Endodermal cell (in vitro differentiated cells): Measurements from ENCODE around the gene STX1A. TPM values are rescaled to one million over a fixed set of nuclear protein-coding genes. Genes with fewer than 3 reads are reported as not detected.
A peak's percentile ranks its signal among the peaks of the same experiment; 100 is the strongest.

Source experiments
- DNase-seq: peaks from one replicate; pipeline ENCODE4 v3.0.0-alpha.2; 2017
- H3K27ac ChIP-seq: 2 replicates; pipeline ENCODE4 v1.5.1; 2013; ENCODE audit warnings: mild to moderate bottlenecking, low read depth, low read length, moderate library complexity
- H3K27me3 ChIP-seq: 2 replicates; pipeline ENCODE4 v1.6.1; 2013; ENCODE audit warnings: mild to moderate bottlenecking, low read length, moderate library complexity; ENCODE audit not compliant: insufficient read depth, control insufficient read depth, poor library complexity, severe bottlenecking
- H3K36me3 ChIP-seq: 2 replicates; pipeline ENCODE4 v1.7.0; 2013; ENCODE audit warnings: mild to moderate bottlenecking, low read length, moderate library complexity; ENCODE audit not compliant: control insufficient read depth, insufficient read depth
- H3K4me1 ChIP-seq: one replicate; pipeline ENCODE4 v1.7.0; 2013; ENCODE audit warnings: low read length; ENCODE audit not compliant: control insufficient read depth, insufficient read depth
- H3K4me3 ChIP-seq: 2 replicates; pipeline ENCODE4 v1.5.1; 2013; ENCODE audit warnings: mild to moderate bottlenecking, low read length, moderate library complexity
- H3K9ac ChIP-seq: 2 replicates; pipeline ENCODE4 v1.6.1; 2013; ENCODE audit warnings: mild to moderate bottlenecking, low read length, moderate library complexity; ENCODE audit not compliant: poor library complexity, severe bottlenecking; ENCODE audit errors: extremely low read depth
- H3K9me3 ChIP-seq: 2 replicates; pipeline ENCODE4 v1.6.1; 2013; ENCODE audit warnings: mild to moderate bottlenecking, low read length, moderate library complexity; ENCODE audit not compliant: control insufficient read depth
- H3K27ac Mint-ChIP-seq: 2 replicates; pipeline ENCODE4 v1.8.0; 2020; ENCODE audit warnings: mixed read lengths
- H3K27me3 Mint-ChIP-seq: 2 replicates; pipeline ENCODE4 v1.8.0; 2021; ENCODE audit warnings: mild to moderate bottlenecking, mixed read lengths; ENCODE audit not compliant: insufficient read depth
- H3K36me3 Mint-ChIP-seq: 2 replicates; pipeline ENCODE4 v1.8.0; 2020; ENCODE audit warnings: low read depth, mixed read lengths
- H3K4me1 Mint-ChIP-seq: 2 replicates; pipeline ENCODE4 v1.8.0; 2020; ENCODE audit warnings: mixed read lengths
- H3K4me3 Mint-ChIP-seq: 2 replicates; pipeline ENCODE4 v1.8.0; 2020; ENCODE audit warnings: mild to moderate bottlenecking, moderate library complexity, mixed read lengths
- H3K9me3 Mint-ChIP-seq: 2 replicates; pipeline ENCODE4 v1.8.0; 2020; ENCODE audit warnings: mild to moderate bottlenecking, mixed read lengths
- CTCF ChIP-seq: fragments of 200-600 bp; sonication (generic); conservative IDR thresholded peaks from 2 replicates; pipeline ENCODE4 v1.5.0; 2021; ENCODE audit warnings: antibody characterized with exemption, mild to moderate bottlenecking
- WGBS, 2 experiments: methylation state at CpG; one replicate each; pipeline versions ENCODE4 v1.1.5 to v1.1.7; 2013; ENCODE audit warnings: missing lambda C conversion rate in 2 of 2, mixed read lengths in 1 of 2; ENCODE audit not compliant: insufficient coverage in 1 of 2, insufficient read length in 1 of 2; 5-methylcytosine and 5-hydroxymethylcytosine counted together
- total RNA-seq, 2 donors: library from RNA; stranded (reverse); fragmentation: NEBNext Ultra II Directional in 1 of 2; extraction: Animal tissue kit (Norgen Biotek cat#: 25700) in 1 of 2; gene quantifications; 2 replicates in 1 of 2; 3 replicates in 1 of 2; pipeline ENCODE4 v1.2.1, GENCODE V29; 2021

STX1A gene
- total RNA-seq, 2 donors from 2014 or later = 23.0 to 34.4 TPM

- H3K9me3 ChIP-seq = no peaks in the 10 kb centered on the region
- Mint-ChIP-seq H3K27ac (no peak overlapping the region), H3K4me1 (peaks cover 14% of the 10 kb centered on the region), H3K4me3 (peak overlapping the region; percentile 86), H3K36me3 (peaks cover 18% of the 10 kb centered on the region), H3K9me3 (no peaks in the 10 kb centered on the region), H3K27me3 (no peaks in the 10 kb centered on the region)
- no peak for TF ChIP-seq CTCF
- H3K4me3 ChIP-seq = no peak overlapping the region
- peaks cover 21% of the 10 kb centered on the region for H3K36me3 ChIP-seq
- DNase-seq = no peak
- no peaks in the 10 kb centered on the region for H3K4me1 ChIP-seq
- no peaks in the 10 kb centered on the region for H3K27me3 ChIP-seq
- WGBS, 2 experiments = 95 to 98% methylated on average over 11 to 14 of the region's 14 CpGs
- no peak overlapping the region for H3K27ac ChIP-seq
- H3K9ac ChIP-seq = no peak overlapping the region
These were observed 17.4 kb upstream of the STX1A start for GRCh38 chr7:73736885-73737284.

- Mint-ChIP-seq H3K27ac (no peak overlapping the region), H3K36me3 (peaks cover 18% of the 10 kb centered on the region), H3K4me3 (no peak overlapping the region), H3K9me3 (no peaks in the 10 kb centered on the region), H3K4me1 (peaks cover 6% of the 10 kb centered on the region), H3K27me3 (no peaks in the 10 kb centered on the region)
- Histone ChIP-seq H3K4me3 (no peak overlapping the region), H3K36me3 (peaks cover 21% of the 10 kb centered on the region), H3K9ac (no peak overlapping the region), H3K9me3 (no peaks in the 10 kb centered on the region), H3K27me3 (no peaks in the 10 kb centered on the region), H3K27ac (no peak overlapping the region), H3K4me1 (no peaks in the 10 kb centered on the region)
- no peak for TF ChIP-seq CTCF
- WGBS, 2 experiments = 93% methylated on average over 5 to 8 of the region's 8 CpGs
- no peak for DNase-seq
These were observed 16.0 kb upstream of the STX1A start for GRCh38 chr7:73735528-73735905.

DNA sequence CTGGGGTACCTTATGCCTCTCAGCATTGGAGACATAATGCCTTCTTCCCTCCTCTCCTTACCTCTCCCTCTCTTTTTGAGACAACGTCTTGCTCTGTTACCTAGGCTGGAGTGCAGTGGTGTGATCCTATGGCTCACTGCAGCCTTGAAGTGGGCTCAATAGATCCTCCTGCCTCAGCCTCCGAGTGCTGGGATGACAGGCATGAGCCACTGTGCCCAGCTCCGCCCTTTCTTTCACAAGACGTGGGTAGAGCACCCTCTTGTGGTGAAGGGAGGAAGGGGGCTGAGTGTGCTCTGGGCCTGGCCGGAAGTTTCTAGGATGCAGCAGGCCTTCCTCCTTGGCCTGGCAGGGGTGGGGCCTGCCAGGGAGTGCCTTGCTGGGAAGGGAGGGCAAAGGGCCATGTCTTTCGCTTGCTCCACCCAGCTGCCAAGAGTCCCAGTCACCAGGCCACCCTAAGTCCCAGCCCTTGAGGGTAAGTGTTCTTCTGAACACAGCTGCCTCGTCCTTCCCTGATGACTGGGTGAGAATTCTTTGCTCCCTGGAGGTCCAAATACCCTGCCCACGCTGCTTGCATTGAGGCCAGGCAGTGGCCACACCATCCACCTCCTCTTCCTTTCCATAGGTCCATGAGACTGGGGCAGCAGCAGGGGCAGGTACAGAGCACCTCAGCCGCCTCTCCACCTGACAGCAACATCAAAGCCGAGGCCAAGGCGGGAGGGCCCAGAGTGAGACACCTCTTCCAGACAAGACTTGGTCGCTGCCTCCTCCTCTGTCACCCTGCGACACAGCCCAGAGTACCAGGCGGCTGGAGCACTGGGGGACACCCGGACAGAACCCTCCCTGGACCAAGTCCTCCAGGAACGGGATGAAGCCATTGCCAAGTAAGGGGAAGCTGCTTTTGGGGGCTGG, 15.4 kb upstream of the STX1A start:
- TF ChIP-seq CTCF = peak; percentile 95
- H3K4me1 Mint-ChIP-seq = peaks cover 7% of the 10 kb centered on the region
- Histone ChIP-seq H3K36me3 (peaks cover 21% of the 10 kb centered on the region), H3K27ac (no peak overlapping the region), H3K9ac (no peak overlapping the region), H3K4me1 (no peaks in the 10 kb centered on the region), H3K9me3 (no peaks in the 10 kb centered on the region), H3K4me3 (no peak overlapping the region), H3K27me3 (no peaks in the 10 kb centered on the region)
- WGBS, 2 experiments = 43 to 75% methylated on average over 6 to 16 of the region's 16 CpGs
- peak; percentile 97 for DNase-seq
- H3K4me3 Mint-ChIP-seq = no peak overlapping the region
- peaks cover 18% of the 10 kb centered on the region for H3K36me3 Mint-ChIP-seq
- no peaks in the 10 kb centered on the region for H3K27me3 Mint-ChIP-seq
- H3K27ac Mint-ChIP-seq = peak overlapping the region; percentile 85
- H3K9me3 Mint-ChIP-seq = no peaks in the 10 kb centered on the region
